ENCODE results near the gene SLC49A3.
"Not testable (repeated sequence)": the region's sequence is repeated elsewhere in the genome, so short reads cannot be mapped to it uniquely, and the experiment has no call there.

SLC49A3 gene

DNA sequence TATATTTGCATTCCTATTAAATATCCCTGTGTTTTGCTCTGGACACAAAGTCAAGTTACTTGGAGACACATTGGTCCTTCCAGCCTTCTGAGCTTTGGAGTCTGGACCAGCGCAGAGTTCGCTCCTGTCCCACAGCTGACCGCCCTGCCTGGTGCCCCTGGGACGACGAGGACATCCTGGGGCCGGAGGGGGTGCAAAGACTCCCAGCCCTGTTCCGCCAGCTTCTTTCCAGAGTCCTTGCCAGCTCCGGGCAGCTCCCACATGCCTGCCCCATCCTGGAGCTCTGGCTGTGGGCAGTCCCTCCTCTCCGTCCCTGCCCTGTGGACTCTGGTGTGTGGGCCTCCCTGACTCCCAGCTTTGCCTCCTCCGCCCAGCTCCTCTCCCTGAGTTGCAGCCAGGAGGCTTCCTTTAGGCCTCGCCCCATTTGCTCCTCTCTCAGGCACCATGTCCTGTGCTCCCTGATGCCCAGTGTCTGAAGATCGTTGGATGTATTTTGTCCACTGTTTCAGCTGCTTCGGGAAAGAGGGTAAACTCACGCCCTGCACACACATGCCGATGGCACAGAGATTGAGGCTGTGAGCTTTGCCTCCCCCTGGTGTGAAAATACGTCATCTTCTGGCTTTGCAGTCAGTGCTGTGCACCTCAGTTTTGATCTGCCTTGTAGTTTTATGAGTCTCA is 11.8 kb upstream of the SLC49A3 start:
- DNase-seq = no peak

DNA sequence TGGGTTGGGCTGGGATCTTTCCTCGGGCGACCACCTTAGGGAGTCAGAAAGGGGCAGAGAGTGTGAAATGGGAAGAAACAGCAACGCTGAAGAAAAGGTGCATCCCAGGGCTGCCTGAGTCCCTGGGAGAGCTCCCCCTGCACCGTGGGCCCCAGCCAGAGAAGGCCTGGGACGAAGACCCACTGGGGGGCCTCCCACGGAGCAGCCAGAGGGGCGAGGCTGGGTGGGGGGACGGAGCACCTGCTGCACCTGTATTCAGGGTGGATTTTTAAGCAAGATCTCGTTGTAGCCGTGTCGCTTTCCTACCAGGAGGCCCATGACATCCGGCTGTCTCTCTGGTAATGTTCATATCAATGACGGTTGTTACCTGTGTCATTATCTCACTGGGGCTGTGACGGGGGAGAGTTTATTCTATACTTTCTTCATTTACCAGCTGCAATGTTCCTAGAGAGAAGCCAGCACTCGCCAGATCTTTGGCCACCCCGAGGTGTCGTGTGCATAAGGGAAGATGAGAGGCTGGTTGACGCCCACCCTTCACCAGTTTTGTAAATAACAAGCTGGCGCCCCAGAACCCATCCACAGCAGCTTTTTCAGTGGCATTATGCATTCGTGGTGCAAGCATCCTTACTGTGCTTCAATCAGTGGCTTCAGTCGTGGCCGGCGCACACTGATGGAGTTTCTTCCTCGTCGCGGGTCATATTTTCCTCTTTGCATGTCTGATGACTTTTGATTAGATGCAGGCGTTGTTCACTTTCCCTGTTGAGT is 11.0 kb upstream of the SLC49A3 start:
- no peak for DNase-seq

DNA sequence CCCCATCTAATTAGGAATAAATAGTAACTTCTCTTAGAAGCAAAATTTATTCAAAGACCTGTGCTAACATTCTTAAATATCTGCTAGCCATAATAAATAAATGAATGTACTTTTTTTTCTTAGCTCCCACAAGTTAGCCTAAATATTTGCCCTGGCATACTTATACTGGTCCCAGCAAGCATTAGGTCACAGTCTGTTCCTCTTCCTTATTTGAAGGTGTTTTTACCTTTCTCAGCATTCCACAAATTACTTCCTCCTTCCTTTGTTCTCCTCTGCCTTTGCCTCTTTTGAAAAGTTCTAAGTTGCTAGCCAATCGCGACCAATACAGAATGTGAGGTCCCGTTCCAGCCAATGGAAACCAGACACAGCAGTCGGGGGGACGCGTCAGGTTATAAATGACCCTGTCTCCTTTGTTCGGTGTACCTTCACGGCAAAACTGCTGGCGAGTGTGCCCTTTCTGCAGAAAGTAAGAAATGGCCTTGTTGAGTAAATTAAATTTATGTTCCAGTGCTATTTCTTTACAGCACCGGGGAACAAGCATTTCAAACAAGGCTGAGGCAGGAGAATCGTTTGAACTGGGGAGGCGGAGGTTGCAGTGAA is 5.5 kb upstream of the SLC49A3 start:
- not testable (repeated sequence) for DNase-seq

DNA sequence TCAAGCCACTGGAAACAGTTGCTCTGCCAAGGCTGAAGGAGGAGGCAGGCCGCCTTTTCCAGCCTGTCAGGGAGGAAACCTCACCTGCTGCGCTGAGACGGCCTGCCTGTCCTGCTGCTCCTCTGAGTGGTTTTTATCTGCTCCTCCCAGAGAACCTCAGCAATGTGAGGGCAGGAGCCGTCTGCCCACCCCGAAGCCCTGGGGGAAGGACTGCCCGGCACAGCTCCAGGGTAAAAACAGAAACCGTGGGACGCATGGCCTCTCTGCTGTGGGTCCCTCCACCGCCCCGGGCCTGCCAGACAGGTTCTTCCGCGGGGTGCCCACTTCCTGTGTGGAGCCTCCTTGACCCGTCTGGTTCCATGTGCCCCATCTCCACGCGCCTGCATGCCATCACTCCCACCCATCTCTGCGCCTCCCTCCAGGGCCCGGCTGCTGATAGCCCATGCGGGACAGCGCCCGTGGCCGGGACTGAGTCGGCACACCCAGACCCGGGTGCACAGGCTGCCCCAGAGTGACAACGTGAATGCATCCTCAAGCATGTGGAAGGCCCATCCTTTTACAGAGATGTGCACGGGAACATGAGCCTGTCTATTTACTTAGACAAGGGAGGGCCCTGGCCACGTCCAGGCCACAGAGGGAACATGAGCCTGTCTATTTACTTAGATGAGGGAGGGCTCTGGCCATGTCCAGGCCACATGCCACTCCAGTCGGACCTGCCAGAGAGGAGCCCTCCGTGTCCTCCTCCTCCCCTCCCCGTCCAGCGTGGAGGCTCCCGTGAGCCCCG is 4.0 kb upstream of the SLC49A3 start:
- DNase-seq = no peak

DNA sequence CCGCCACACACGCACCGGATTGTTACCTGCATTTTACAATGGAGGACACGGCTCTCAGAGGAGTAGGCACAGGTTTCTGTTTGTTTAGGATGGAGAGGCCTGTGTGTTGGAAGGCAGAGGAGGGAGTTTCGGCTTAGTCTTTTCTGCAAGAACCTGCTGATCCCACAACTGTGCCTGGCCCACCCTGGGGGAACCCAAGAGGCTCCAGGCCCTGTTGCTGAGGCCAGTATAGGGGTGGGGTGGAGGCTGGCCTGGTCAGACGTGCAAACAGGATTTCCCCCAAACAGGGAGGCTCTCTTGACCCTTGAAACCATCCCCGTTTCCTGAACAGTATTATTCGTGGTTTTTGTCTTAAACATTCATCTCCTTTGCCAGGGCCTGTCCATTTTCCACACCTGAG is 772 bp upstream of the SLC49A3 start:
- no peak for DNase-seq

DNA sequence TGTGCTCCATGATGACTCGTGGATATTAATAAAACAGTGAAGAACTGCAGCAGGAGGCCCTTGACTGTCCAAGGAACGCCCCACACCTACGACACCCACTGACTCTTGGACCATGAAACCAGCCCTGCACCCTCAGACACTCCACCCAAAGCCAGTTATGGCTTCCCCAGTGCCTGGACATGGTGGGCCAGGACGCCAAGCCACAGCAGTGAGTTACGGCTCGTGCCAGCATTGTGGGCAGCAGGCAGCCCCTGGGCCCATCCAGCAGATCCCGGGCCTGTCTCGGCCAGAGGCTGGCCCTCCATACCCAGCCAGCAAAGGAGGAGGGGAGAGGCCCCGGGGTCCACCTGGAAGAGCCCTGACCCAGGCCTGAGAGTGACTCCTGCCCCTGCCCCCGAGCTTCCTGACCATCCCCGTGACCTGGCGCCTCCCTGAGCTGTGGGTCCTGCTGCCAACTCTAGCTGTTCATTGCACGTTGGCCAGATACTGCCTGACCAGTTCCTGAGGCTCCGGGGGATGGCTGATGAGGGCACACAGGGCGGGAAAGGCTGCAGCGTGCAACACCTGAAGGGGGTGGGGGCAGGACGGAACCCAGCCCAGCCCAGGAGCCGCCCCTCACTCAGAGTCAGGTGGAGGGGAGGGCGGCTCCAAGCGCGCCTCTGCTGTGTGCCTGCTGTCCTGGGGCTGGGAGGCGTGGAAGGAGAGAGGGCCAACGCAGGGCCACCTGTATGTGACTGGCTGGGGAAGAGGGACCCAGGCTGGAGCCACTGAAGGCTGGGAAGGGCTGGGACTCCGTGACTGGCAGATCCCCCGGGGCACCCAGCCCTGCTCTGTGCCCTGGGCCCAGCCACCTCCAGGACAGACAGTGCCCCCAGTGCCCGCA is 739 bp downstream of the SLC49A3 start:
- DNase-seq = no peak

DNA sequence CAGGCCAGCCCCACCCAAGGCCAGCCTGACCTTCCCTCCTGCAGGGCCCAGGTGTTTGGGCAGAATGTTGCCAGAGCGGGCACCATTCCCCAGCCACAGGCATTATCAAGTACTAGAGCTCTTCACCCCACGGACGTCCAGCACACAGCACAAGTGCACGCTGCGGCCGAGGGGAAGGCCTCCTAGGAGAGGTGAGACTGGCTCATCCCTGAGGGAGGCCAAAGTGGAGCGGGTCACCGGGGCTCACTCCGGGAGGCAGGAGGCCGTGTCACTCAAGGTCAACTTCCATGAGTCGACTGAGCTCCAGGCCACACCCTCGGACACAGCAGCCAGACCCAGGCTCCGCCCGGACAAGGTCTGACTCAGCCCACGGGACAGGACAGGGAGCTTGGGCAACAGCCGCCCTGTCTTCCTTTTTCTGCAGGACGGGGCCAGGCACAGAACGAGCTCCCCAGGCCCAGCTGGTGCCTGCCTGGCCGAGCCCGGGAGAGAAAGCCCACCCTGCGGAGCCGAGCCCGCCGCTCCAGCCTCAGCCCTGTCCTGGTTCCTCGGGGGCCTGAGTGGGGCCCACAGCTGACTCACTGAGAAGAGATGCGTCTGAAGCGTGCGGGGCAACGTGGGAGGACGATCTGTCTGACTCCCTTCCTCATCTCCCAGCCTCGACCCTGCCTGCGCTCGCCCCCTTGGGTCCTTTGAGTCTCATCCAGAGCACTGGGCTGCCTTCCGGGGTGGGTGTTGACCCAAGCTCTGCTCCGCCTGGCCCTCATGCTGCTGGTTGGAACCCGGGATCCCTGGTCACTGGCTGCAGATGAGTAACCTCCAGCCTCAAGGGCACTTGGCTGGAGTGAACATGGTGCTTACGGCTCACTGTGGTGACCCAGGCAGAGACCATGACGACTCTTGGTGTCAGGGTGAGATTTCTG is 1.6 kb downstream of the SLC49A3 start:
- no peak for DNase-seq

DNA sequence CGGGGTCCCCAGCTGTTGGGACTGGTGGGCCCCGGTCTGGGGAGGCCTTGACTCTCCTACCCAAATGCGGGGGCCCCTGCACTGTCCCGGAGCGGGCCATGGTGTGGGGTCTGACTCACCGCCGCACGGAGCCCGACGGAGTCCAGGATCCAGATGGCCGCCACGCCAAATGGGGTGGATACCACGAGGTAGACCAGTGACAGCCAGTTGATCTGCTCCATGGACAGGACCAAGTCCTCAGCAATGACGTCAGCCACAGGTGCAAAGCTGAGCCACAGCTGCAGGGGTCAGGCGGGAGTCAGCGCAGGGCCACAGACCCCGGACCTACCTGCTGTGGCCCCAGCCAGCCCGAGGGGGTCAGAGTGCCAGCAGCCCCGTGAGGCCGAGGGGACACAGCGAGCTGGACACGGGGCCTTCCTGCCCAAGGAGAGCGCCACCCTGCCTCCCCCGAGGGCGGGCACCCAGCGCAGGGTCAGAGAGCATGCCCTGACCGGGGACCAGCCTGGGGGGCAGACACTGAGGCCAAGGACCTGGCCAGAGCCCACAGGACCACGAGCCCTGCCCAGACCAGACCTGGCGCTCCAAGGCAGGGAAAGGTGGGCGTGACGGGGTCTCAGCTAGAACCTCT is 2.4 kb downstream of the SLC49A3 start:
- DNase-seq = no peak

DNA sequence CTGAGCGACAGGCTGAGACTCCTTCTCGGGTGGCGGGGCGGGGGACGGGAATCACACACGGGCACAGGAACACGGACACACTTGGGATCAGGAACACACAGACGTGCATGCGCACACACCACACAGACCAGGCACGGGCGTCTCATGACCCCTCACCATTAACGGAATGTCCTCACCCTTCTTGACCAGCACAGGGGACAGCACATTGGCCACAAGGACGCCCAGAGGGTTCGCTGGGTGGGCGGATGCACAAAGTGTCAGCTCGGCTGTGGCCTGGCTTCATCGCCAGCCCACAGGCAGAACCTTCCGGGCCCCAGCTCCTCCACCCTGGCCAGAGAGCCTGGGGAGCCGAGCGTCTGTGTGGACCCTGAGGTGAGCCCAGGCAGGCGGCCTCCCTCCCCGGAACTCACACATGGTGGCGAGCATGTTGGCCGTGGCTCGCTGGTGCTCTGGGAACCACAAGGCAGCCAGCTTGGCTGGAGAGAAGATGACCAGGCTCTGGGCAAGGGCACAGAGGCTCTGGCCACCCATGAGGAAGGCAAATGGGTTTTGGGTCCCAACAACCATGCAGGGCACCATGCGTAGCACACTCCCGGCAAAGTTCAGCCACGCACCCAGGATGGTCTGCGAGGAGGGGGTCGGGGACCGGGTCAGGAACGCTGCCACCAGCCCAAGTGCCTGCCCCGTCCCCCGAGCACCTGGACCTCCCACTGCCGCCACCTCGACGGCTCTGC is 3.1 kb downstream of the SLC49A3 start:
- DNase-seq = no peak

DNA sequence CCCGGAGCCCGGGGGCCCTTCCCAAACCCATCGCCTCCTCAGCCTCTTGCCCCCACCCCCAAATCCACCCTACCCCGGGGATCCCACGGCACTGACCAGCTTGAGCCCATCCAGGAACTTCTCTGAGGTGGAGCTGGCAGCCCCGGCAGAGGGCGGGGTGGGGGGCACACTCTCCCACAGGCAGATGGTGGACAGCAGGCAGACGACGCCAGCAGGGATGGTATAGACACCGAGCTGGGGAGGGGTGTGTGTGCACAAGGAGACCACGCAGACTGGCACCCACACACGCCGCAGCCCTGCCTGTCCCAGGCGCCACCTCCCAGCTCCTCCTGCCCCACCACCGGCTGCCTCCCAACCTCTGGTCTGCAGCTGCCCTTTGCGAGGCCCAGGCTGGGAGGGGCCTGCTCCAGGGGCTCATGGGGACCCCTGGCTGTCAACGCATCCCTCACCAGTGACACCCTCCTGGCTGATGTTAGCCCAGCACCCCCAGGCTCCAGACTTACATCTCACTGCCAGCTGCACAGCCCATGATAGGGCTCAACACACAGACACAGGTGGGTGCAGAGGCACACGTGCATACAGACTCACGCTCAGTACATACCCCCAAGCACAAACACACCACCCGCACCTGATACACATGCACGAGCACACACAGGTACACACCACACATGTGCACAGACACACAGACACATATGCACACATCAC is 4.2 kb downstream of the SLC49A3 start:
- DNase-seq = no peak

DNA sequence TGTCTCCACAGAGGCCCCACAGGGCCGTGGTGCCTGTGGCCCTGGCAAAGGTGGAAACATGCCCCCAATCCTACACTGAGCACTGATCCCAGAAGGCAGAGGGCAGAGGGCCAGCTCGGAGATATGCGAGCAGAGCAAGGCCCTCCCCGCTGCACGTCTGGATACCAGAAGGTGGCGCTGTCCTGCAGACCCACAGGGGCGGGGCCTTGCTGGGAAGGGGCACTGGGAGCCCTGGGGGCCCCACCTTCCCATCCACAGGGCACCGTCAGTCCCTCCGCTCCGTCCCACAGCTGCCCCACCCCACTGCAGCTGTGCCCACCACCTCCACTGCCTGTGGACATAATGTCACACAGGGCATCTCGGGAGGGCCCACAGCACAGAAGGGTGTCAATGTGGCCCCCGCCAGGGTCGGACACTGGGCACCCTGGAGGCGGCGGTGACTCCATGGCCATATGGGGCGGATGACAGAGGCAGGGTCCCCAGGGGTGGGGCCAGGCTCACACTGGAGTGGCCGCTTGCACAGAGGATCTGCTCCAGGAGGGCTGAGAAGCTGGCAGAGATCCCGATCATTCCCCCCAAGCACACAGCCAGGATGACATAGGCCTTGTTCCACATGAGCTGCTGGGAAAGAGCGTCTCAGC is 4.8 kb downstream of the SLC49A3 start:
- DNase-seq = peak in 3 of 6 experiments; percentile 16 to 22 (median 22)

DNA sequence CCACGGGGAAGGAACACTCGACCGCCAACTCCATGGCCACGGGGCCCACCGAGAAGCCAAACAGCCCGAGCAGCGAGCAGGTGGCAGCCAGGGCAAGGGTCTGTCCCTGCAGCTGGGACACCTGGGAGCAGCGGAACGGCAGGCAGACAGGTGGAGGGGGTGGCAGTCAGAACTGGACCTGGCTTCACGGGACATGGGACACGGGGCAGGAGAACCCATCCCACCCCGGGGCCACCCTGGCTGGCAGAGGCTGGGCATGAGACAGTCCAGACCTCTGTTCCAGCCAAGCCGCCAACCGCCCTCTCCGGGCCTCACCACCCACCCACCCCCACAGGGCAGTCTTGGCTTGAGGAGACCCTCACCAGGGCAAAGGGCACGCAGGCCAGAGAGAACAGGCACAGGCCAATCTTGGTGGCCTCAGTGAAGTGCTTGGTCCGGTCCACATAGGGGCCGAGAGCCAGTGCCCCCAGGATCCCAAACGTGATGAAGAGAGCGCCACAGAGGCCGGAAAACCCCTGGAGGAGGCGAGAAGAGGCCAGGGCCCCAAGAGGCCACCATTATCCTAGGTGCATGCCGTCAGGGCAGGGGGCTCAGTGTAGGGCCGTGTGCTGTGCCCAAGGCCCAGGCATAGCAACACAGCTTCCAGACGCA is 5.6 kb downstream of the SLC49A3 start:
- DNase-seq = no peak

DNA sequence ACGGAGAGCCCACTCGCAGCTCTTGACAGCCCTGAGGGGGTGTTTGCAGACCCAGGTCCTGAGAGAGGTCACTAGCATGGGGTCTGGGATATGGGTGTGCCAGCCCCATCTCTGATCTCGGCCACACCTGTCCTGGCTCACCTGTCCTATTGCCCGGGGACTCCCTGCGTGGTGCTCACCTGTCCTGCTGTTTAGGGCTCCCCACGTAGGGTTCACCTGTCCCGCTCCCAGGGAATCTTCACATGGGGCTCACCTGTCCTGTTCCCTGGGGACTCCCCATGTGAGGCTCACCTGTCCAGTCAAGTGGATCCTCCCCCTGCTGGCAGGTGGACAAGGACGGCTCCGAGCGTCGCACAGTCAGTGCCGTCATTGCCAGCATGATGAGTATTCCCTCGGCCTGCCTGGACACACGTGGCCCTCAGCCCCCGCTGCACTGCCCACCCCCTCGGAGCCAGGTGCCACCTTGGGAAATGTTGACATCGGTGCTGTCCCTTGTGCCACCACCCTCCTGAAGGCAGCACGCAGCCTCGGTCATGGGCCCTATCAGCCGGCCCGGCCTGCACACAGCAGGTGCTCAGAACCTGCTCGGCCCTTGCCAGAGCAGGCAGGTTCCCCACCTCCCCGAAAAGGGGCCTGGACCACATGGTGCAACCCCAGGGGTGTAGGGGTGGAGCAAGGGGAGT is 6.3 kb downstream of the SLC49A3 start:
- DNase-seq = no peak

DNA sequence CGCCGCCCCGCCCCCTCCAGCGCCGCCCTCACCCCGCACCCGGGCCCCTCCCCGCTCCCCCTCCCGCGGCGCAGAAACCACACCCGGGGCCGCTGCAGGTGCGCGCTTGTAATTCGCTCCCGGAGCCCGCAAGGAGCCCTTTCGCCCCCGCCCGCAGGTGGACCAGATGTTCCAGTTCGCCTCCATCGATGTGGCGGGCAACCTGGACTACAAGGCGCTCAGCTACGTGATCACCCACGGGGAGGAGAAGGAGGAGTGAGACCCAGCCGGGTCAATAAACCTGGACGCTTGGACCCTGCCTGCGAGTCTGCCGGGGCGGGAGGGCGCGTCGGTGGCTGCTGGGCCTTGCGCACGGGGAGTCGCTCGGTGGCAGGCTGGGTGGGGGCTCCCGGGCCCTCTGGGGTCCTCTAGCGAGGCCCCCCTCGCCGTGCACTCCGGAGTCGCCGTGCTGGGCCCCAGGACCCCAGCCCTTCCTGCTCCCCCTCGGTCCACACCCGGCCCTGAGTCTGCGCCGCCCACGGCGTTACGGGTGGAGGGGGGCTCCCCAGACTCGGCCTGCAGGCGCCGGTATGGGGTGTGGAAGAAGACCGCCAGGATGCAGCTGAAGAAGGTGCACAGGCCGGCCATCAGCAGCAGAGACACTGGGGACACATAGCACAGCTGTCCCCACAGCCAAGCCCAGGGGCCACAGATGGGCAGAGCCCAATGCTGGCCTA is 7.1 kb downstream of the SLC49A3 start:
- peak in 5 of 6 experiments; percentile 12 to 69 (median 41) for DNase-seq

DNA sequence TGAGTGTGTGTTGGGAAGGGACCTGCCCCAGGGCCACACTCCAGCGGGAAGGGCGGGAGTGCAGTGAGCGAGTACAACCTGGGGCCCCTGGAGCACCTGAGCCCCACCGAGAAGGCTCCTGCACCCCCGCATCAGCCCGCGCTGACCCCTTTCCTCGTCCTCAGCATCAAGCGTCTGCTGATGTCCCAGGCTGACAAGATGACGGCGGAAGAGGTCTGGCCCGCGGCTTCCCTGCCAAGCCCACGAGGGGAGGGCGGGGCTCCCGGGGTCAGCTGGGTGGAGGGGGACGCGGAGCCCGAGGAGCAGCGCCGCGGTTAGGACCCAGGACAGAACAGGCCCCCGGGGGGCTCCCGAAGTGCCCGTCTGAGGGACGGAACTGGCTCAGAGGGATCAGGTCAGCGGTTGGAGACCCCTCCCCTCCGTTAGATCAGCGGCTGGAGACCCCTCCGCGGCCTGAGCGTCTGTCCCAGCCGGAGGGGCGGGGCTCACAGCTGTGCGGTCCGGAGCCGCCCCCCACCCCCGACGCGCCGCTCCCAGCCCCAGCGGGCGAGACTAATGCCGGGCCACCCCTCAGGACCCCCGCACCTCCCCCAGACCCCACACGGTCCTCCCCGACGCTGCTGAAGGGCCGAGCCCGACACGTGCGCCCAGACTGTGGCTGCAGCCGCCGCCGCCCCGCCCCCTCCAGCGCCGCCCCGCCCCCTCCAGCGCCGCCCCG is 7.9 kb downstream of the SLC49A3 start:
- DNase-seq = peak in 5 of 6 experiments; percentile 26 to 46 (median 29)

DNA sequence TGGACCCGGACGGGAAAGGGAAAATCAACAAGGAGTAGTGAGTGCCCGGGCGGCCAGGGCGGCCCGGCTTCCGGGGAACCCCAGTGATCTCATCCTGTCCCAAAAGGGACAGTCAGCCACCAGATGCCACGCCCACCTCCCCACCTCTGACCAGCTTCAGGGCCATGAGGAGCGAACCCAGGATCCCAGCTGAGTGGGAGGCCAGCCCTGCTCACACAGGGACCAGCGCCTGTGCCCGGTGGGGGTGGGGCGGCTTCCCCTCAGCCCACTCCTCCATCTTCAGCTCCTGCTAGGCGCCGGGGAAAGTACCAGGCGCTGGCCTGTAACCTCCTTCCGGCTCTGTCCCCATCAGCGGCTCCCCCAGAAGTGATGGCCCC is 8.4 kb downstream of the SLC49A3 start:
- no peak for DNase-seq
